Stimulated activated CD4-positive, alpha-beta T cell treated with anti-CD3 and anti-CD28 coated beads, TNF-alpha, amount 100 ng/mL, for 4 hours (primary cell): ENCODE data around the gene DYSF.
"Not testable (repeated sequence)": the region's sequence is repeated elsewhere in the genome, so short reads cannot be mapped to it uniquely, and the experiment has no call there.

ENCODE experiments used
- DNase-seq, 3 experiments: peaks; one replicate each; pipeline ENCODE4 v3.0.0-alpha.2; 2020; ENCODE audit warnings: low read depth in 3 of 3

DYSF gene

DNA sequence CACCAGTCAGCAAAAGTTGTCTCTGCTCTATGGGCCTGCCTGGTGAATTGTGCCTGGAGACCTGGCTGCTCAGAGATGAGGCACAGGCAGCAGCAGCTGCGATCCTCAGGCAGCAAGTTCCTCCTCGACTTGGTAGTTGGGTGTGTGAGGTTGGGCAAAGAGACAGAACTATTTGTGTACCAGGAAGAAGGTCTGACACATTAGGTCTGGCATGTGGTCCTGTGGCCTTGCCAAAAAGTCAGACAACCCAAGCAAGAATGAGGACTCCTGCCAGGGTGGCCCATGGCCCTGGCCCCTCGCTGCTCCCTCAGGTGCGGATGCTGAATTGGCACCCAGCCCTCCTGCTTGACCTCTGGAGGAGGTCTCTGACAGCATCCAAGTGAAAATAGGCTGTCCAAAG, 192.7 kb downstream of the DYSF start:
- no peak for DNase-seq

DNA sequence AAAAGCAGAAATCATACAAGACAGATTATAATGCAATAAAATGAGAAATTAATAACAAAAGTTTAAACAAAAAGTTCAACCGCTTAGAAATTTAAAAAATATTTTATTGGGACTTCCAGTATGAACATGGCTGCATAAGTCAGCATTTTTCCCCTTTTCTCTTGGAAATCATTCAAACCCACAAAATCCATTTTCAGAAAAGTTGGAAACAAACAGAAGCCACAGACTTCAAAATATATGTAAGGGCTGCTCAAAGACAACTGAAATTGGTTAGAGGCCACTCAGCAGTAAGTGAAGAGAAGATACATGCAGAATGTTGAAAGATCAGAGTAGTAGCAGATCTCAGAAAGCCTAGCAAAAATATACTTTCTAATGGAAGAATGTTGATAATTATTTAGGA, 194.0 kb downstream of the DYSF start:
- no peak for DNase-seq

DNA sequence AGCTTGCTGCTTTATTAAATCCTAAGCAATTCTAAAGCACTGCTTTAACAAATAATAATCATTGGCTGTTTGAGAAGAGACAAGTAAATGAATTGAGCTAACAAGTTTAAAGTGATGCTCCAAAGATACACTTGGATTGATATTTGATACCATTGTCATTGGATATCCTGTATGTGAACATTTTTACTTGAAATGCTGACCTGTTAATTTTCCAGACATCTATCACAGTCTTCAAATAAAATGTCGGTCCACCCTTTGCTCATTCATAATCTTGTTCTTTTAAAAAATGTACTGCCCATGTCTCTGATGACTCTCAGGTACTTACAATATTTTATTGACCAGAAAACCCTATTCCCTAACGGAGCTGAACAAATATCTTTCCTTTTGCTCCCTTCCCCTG, 202.1 kb downstream of the DYSF start:
- DNase-seq, result no peak

DNA sequence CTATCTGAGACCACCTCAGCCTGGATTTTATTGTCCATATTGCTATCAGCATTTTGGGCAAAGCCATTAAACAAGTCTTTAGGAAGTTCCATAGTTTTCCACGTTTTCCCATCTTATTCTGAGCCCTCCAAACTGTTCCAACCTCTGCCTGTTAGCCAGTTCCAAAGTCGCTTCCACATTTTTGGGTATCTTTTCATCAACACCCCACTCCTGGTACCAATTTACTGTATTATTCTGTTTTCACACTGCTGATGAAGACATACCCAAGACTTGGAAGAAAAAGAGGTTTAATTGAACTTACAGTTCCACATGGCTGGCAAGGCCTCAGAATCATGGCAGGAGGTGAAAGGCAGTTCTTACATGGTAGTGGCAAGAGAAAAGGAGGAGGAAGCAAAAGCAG, 204.9 kb downstream of the DYSF start:
- not testable (repeated sequence) for DNase-seq

DNA sequence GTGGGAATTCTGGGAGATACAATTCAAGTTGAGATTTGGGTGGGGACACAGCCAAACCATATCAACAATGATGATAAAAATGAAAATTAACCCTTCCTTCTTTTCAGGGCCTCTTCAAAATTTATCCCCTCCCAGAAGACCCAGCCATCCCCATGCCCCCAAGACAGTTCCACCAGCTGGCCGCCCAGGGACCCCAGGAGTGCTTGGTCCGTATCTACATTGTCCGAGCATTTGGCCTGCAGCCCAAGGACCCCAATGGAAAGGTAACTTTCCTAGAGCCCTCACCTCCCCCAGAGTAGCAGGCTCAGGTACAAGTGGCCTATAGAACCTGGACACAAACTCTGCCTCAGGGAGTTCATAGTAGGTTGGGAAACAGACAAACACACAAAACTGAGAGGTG, 205.4 kb downstream of the DYSF start:
- no peak for DNase-seq

DNA sequence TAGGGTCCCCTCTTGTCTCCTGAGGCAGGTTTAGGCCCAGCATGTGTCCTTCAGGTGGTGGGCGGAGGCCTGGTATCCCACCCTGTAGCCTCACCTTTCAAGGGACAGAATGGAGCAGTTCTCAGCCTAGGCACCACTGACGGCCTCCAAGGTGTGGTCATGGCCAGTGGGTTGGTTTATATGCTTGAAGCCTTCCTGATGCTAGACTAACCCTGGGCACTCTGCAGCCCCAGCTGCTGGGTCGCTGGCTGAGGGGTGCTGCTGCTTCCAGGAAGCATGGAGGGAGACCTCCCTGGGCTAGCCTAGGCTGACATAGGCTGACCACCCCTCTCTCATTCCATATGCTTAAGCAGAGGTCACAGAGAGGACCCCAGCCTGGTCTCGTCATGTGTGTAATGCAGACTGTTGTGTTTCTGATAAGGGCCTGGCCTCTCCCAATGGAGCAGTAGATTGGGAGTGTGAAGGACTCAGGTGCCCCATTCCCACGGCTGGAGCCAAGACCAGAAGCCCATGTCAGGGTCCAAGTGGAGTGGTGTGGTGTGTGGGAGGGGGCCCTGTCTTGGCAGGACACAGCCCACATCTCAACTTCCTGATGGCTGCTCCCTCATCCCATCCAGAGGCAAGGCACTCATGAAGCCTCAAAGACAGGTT, 206.6 kb downstream of the DYSF start:
- no peak for DNase-seq

DNA sequence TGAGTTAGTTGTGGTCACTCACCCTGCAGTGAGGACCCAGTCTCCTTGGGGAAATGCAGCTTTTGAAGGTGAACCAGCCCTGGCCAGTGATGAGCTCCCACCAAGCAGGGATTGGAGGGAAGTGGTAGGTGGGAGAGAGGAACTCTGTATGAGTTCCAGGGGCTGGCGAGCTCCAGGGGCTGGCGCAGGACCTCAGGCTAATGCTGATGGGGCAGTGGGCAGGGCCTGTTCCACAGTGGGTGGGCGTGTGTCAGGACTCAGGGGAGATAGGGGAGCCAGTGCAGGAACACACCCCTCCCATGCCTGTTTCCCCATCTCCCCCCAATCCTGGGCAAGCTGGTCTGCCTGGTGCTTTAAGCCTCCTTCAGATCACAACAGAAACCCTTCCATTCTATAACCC, 208.4 kb downstream of the DYSF start:
- DNase-seq, result no peak

DNA sequence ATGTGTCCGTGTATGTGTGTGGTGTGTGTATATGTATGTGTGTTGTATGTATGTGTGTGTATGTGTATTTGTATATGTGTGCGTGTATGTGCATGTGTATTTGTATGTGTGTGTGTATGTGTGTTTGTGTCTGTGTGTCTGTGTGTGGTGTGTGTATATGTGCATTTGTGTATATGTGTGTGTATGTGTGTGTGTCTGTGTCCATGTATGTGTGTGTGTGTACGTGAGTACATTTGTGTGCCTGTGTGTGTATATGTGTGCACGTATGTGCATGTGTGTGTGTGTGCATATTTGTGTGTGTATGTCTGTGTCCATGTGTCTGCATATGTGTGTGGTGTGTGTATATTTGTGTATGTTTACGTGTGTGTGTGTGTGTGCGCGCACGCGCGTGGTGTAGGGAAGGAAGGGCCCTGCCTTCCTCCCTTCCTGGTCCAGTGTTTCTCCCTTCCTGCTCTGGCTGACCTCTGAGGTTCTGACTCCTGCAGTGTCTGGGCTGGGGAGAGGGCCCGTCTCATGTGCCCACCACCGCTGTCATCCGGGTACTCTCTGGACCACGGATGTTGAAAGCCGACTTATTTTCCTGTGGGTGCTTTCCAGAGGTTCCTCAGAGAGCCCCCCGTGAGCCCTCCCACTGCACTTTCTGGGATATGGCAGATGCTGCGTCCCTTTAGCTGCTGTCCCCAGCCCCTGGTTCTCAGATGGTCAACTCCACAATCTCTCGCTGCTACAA, 209.5 kb downstream of the DYSF start:
- no peak for DNase-seq

DNA sequence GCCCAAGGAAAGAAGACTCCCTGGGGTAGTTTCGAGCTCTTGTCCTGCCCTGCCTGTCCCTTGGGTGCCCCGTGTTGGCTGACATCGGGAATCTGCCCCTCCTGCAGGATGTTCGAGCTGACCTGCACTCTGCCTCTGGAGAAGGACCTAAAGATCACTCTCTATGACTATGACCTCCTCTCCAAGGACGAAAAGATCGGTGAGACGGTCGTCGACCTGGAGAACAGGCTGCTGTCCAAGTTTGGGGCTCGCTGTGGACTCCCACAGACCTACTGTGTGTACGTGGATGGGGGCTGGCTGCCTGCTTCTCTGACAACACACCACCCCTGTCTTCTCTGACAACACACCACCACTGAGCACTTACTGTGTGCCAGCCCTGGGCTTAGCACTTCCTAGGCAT, 210.8 kb downstream of the DYSF start:
- no peak for DNase-seq

DNA sequence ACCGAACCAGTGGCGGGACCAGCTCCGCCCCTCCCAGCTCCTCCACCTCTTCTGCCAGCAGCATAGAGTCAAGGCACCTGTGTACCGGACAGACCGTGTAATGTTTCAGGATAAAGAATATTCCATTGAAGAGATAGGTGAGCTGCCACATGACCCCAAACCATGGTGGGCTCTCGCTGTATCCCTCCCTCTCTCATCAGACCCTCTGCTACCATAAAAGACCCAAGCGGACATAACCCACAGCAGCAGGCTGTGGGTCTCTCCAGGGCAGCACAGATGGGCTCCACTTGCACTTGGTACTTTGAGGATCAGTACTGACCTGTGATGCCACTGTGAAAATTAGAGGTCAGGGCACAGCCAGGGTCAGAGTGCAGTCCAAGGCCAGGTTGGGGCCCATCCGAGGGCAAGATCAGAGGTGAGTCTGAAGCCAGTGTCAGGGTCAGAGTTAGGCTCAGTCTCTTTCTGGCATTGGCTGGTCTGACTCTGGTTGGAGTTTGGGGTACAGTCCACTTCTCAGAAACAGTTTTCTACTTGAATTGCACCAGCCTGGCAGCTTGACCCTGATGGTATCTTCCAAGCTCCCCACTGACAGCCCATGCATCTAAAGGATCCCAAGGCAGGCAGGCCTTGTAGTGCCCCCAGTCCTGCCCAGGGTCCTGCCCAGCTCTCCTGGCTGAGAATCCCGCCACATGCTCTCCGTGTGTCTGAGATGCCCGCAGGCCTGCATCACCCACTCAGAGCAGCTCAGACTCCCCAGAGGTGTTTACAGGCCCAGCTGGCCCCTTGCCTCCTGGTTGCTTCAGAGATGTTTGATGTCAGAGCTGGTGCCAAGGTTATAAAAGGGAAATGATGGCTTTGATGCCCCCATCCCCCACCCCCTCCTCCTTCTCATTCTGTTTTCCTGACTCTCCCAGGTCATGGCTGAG, 212.1 kb downstream of the DYSF start:
- no peak for DNase-seq

DNA sequence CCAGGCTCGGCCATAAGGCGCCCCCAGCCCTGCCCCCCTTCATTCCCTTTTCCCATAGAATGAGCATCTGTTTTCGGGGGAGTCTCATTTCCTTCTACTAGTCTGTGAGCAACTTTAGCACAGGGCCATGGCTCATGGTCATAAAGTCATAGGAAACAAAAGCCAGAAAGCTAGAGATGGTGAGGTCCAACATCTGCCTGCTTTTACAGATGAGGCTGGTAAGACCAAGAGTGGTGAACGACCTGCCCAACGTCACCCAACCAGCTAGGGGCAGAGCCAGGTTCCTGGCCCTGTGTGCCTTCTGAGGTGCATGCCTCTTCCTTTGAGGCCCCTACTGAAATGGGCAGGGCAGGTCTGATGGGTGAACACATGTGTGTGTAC, 212.7 kb downstream of the DYSF start:
- DNase-seq, result no peak

DNA sequence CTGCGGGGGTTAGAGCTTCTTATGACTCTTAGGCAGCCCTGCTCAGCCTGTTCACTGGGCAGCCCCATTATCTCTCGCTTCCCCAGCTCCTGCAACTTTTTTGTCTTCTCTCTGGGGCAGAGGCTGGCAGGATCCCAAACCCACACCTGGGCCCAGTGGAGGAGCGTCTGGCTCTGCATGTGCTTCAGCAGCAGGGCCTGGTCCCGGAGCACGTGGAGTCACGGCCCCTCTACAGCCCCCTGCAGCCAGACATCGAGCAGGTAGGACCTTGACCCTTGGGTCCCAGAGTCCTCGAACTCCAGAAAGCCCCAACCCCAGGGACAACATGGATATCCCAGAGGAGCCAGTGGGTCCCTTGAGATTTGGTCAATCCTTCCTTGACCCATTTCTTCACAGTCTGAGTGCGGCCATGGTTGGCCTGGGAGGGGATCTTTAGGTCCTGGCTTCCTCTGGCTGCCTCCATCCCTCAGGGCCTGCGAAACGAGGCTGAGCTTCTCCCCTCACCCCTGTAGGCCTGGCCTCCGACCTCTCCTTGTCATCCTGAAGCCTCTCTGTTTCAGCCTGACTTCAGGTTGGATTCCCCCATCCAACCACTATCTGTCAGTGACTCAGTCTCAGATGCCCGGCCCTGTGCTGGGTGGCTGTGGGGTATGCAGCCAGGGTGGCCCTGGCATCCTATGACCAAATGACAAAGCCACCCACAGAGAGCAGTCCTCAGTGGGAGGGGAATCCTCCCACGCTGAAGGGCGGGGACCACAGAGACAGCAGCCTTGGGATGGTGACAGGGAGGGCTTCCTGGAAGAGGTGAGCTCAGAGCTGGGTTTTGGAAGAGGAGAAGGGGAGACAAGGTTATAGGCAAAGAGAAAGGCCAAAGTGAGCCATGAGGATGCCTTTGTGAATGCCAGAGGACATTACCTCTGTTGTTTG, 214.2 kb downstream of the DYSF start:
- DNase-seq, result no peak

DNA sequence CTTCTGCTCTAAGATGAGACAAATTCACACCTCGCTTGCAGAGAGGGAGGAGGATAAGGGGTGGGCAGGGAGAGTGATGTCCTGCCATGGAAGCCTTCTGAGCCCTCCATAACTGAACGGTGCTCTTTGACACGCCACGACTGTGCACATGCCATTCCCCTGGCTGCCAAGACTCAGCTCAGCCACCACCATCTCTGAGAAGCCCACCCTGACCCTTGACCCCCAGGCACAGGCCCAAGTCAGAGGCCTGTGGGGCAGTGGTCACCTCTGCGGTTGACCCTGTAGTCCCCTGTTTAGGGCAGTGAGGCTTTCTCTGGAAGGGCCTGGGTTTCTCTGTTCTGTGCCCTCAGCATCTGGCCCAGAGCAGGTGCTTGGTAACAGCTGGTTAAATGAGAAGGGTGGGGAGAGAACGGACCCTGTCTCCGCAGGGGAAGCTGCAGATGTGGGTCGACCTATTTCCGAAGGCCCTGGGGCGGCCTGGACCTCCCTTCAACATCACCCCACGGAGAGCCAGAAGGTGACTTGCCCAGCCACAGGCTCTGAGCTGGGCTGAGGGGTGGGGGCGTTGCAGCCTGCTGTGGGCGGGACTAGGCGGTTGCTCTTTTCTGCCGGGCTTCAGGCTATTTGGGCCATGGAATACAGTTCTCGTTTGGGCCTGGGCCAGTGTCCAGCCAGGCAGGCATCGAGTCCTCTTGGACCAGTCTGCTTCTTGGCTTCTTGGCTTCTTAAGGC, 215.1 kb downstream of the DYSF start:
- DNase-seq, result no peak

DNA sequence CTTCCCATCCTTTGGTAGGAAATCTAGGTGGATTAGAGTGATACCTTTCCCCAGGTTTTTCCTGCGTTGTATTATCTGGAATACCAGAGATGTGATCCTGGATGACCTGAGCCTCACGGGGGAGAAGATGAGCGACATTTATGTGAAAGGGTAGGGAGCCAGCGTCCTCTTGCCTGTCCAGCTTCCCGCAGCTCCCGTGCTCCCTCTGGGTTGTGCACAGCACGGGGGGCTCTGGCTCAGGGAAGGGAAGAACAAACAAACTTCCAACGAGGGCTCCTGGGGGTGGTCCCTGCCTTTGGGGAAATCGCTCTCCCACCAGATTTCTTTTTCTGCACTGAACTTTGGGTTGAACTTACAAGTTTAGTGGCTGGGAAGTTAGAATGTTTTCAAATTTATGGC, 215.7 kb downstream of the DYSF start:
- DNase-seq, result no peak

DNA sequence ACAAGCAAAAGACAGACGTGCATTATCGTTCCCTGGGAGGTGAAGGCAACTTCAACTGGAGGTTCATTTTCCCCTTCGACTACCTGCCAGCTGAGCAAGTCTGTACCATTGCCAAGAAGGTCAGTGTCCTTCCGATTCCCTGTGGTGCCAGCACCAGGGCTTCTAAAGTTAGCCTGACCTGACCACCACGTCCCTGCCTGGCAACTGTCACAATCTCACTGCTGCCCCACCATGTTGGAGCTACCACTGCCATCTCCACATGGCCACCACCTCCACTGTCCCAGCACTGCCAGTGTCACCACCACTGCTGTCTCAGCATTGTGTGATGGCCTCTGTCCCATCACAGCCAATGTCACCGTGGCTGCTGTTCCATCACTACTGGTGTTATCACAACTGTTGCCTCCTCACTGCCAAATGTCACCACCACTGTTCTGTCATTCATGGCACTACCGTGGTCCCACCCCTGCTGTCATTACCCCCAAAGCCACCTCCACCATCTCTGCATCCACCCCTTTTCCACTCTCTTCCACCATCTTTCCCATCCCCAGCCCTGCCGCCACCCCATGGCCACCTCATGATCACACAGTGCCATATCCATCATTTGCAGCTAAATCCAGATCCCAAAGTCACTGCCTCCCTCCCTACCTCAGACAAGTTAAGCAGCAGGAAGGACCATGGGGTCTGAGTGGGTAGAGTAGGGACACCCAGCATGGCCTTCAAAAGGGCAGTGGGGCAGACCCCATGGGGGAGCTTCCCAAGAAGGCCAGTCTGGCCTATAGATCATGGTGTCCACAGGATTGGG, 216.5 kb downstream of the DYSF start:
- no peak for DNase-seq

DNA sequence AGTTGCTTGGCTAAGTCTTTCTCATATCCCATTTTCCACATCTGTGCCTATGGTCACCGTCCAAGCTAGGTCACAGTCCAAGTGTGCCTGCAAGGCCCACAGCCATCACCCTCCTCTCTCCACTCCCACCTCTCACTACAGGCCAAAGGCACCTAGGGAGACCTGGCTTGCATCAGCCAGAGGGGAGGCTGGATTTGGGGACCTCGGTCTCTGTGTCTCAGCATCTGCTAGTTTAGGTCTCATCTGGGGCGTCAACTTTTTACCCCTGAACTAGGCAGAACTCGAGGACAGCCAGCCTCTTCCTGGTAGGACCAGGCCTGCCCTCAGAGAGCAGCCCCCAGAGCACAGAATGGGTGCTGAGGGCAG, 217.1 kb downstream of the DYSF start:
- no peak for DNase-seq

DNA sequence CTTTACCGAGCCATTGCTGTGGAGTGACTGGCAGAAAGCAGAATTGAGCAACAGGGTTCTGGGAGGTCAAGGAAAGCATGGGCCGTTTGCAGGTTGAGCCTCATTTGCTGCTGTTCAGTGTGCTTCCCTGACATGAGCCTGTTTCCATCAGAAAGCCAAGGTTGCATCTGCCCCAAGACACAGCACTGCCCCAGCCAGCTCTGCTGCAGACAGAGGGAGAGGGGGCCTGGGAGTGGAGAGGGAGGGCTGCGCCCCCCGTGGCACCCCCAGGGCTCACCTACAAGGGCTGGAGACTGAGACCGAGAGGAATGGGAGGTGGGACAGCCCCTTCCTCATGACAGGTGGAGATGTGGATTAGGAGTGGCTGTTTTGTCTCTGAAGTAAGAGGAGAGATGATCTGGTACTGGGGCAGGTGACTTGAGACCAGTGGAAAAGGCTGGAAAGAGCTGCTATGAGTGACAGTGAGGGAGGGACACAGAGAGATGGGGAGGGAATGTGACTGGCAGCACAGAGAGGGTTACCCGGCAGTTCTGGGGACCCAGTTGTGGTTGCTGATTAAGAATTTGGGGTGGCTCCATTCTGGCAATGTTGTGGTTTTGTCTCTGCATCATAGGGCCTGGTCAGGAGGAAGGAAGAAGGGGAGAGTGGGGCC, 218.0 kb downstream of the DYSF start:
- no peak for DNase-seq

DNA sequence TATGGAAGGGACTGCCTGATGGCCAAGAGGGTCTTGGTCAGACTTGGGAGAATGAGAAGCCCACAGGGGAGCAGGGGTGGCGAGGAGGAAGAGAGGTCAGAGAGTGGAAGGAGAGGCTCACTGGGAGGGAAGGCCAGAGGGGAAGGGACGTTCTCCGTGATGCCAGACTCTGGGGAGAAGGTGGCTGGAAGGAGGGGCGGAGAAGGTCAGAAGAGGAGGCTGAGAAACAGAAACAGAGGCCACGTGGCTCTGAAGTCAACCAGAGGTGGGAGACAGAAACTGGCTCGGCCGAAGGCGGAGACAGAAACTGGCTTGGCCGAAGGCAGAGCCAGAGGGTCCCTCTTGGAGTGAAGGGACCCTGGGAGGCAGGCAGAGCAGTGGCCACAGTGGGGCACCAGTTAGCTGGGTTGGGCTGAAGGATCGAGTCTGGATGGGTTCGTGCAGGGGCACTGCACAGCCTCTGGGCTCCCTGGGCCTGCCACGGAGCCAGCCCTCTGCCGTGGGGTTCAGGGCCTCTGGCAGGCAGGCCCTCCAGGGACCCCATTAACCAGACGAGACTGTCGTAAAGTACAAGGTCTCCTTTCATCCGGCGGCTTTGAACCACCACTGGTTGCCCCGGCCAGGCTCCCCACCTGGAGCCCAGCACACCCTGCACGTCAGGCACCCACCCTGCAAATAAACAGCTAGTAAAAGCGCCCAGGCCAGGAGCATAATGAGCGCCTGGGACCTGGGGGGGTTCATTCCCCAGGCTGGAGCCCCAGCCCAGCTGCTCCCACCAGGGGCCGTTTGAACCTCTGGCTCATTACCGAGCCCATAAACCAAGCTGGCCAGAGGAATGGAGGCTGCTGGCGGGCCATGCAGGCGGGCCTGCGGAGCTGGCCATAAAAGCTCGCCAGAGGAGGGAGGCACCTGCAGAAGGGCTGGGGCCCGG, 218.8 kb downstream of the DYSF start:
- no peak for DNase-seq
